NT2/D1 (cell line): ENCODE results near the gene ISM2.

Experiments used
- SUZ12 ChIP-seq: IDR thresholded peaks from 2 replicates; pipeline ENCODE4 v1.6.1; 2011; ENCODE audit not compliant: insufficient read length, insufficient read depth; ENCODE audit errors: extremely low read depth
- YY1 ChIP-seq: IDR thresholded peaks from 2 replicates; pipeline ENCODE4 v1.6.1; 2011; ENCODE audit not compliant: insufficient read length, insufficient read depth
- ZNF274 ChIP-seq: IDR thresholded peaks from 2 replicates; pipeline ENCODE4 v1.6.1; 2011; ENCODE audit warnings: mild to moderate bottlenecking, low read depth, low read length

- TF ChIP-seq YY1 (no peak), ZNF274 (no peak), SUZ12 (no peak)
Observed at GRCh38 chr14:77502109-77502782, 3.6 kb upstream of the ISM2 start.
